Panc1 (cell line): ENCODE data around the gene IDI2.

Experiments used
- POLR2AphosphoS5 ChIP-seq: IDR thresholded peaks from 2 replicates; pipeline ENCODE4 v1.6.1; 2012; ENCODE audit warnings: mild to moderate bottlenecking, low read depth, low read length, moderate library complexity
- TF ChIP-seq, protein P1 (sequence below): fragments of 450-650 bp; IDR thresholded peaks from 2 replicates; pipeline ENCODE4 v1.5.1; 2017; ENCODE audit warnings: mild to moderate bottlenecking
- TF ChIP-seq, protein P2 (sequence below), 2 experiments: IDR thresholded peaks; 2 replicates each; pipeline ENCODE4 v1.6.1; 2011 to 2012; ENCODE audit warnings: low read depth in 2 of 2, control low read depth in 1 of 2, low read length in 1 of 2, mild to moderate bottlenecking in 1 of 2, moderate library complexity in 1 of 2; ENCODE audit not compliant: insufficient read depth in 1 of 2

DNA sequence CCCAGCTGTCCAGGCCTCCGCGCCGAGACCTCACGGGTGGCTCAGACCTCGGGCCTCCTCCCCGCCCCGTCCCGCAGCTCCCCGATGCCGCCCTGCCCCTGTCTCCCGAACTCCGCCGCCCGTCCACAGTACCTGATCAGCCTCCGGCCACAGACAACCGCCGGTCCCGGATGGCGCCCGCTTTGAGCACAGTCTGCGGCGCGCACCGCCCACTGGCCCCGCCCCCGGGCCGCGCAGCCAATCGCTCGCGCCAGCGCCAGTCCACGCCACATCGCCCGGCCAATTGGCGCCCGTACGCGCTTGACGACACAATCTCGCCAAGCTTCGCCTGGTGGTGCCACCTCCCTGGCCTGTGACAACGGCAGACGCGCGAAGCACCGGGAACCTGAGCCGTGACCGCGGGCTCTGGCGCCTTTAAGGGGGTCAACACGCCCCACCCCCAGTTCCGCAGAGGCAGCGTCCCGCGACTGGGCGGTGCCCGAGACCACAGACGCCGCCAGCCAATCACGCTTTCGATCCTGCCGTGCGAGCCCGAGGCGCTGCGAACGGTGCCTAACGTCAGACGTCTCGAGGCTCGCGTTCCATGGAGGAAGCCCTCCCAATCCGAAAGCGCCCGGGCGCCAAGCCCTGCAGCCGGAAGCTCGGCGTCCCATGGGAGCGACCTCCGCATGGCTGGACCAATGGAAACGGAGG lies 23.2 kb upstream of the IDI2 start, which contains the start of gene IDI1:
- TF ChIP-seq, protein P1, sequence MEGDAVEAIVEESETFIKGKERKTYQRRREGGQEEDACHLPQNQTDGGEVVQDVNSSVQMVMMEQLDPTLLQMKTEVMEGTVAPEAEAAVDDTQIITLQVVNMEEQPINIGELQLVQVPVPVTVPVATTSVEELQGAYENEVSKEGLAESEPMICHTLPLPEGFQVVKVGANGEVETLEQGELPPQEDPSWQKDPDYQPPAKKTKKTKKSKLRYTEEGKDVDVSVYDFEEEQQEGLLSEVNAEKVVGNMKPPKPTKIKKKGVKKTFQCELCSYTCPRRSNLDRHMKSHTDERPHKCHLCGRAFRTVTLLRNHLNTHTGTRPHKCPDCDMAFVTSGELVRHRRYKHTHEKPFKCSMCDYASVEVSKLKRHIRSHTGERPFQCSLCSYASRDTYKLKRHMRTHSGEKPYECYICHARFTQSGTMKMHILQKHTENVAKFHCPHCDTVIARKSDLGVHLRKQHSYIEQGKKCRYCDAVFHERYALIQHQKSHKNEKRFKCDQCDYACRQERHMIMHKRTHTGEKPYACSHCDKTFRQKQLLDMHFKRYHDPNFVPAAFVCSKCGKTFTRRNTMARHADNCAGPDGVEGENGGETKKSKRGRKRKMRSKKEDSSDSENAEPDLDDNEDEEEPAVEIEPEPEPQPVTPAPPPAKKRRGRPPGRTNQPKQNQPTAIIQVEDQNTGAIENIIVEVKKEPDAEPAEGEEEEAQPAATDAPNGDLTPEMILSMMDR = no peak
- TF ChIP-seq POLR2AphosphoS5 = peak; percentile 43; the same call in 1 of the 2 replicates
- TF ChIP-seq, protein P2, sequence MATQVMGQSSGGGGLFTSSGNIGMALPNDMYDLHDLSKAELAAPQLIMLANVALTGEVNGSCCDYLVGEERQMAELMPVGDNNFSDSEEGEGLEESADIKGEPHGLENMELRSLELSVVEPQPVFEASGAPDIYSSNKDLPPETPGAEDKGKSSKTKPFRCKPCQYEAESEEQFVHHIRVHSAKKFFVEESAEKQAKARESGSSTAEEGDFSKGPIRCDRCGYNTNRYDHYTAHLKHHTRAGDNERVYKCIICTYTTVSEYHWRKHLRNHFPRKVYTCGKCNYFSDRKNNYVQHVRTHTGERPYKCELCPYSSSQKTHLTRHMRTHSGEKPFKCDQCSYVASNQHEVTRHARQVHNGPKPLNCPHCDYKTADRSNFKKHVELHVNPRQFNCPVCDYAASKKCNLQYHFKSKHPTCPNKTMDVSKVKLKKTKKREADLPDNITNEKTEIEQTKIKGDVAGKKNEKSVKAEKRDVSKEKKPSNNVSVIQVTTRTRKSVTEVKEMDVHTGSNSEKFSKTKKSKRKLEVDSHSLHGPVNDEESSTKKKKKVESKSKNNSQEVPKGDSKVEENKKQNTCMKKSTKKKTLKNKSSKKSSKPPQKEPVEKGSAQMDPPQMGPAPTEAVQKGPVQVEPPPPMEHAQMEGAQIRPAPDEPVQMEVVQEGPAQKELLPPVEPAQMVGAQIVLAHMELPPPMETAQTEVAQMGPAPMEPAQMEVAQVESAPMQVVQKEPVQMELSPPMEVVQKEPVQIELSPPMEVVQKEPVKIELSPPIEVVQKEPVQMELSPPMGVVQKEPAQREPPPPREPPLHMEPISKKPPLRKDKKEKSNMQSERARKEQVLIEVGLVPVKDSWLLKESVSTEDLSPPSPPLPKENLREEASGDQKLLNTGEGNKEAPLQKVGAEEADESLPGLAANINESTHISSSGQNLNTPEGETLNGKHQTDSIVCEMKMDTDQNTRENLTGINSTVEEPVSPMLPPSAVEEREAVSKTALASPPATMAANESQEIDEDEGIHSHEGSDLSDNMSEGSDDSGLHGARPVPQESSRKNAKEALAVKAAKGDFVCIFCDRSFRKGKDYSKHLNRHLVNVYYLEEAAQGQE (IDR thresholded peaks at IDR 0.05; ENCODE audit: insufficient read depth in 1 of 2, low read depth in 2 of 2, low read length in 1 of 2) = no peak
